Smooth muscle cell of the pulmonary artery (primary cell): ENCODE results near the gene RFX3. TPM values are rescaled to one million over a fixed set of nuclear protein-coding genes. Genes with fewer than 3 reads are reported as not detected.

Experiments
- total RNA-seq: library from RNA; depleted of rRNA; stranded (reverse); fragments of >200 nt; gene quantifications from 2 replicates; pipeline ENCODE4 v1.2.3, GENCODE V29; 2014

The RFX3 gene
- total RNA-seq: 5.0 and 5.4 TPM in 2 replicates

GRCh38 chr9:3525836-3526164 lies at the start of gene RFX3:
Gene RFX3 (minus strand): TSS chr9:3526001. CDS start chr9:3395588, 130,413 bp downstream.

